ENCODE measurements around the gene TNS4.

The TNS4 gene

DNA sequence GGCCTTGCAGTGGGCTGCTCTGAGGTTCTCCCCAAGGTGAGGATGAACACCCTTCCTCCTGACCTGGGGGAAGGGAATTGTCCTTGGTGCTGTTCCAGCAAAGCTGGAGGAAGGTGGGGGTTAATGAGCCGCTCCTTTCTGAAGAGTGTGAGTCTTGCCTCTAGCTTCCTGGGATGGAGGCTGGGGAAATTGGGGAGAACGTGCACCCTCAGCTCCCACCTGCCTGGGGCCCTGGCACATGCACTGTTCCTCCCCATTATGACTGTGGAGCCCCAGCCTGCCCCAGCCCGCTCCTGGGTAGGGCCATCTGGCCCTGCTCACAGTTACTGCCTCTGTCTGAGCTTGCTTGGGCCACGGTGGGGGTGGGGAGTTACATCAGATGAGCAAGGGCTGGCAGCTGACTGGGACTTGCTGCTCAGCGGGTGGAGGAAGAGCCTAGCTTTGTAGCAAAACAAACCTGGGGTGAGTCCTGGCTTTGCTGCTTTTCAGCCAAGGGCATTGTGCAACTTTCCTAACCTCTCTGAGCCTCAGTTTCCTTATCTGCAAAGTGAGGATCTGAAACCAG lies 11.1 kb downstream of the TNS4 start:
- peak; percentile 54 for DNase-seq

DNA sequence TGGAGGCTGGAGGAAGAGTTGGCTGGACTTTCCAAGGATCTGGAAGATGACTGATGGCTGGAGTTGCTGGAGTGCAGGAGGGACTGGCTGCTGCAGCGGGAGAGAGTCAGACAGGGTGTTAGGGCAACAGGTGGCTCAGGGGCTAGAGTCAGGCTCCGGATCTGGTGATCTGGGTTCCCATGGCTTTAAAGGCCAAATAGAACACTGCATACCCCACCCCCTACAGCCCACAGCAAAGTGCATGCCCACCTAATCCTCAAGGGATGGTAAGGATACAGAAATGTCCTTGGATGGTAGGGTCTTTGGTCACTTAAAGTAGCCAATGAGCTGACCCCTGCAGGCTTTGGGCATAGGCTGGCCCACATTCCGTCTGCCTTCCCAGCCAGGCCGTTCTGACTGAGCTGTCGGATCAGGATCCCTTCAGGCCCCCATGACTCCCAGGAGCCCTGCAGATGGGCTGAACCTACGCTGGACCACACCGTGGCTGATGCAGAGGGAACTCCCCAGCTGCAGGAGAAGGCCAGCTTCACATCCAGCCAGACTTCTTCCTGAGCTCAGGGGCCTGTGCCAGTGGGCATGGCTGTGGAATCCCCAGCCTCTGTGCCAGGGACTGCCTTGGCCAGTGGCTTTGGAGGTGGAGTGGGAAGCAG lies 13.9 kb downstream of the TNS4 start:
- no peak for DNase-seq

DNA sequence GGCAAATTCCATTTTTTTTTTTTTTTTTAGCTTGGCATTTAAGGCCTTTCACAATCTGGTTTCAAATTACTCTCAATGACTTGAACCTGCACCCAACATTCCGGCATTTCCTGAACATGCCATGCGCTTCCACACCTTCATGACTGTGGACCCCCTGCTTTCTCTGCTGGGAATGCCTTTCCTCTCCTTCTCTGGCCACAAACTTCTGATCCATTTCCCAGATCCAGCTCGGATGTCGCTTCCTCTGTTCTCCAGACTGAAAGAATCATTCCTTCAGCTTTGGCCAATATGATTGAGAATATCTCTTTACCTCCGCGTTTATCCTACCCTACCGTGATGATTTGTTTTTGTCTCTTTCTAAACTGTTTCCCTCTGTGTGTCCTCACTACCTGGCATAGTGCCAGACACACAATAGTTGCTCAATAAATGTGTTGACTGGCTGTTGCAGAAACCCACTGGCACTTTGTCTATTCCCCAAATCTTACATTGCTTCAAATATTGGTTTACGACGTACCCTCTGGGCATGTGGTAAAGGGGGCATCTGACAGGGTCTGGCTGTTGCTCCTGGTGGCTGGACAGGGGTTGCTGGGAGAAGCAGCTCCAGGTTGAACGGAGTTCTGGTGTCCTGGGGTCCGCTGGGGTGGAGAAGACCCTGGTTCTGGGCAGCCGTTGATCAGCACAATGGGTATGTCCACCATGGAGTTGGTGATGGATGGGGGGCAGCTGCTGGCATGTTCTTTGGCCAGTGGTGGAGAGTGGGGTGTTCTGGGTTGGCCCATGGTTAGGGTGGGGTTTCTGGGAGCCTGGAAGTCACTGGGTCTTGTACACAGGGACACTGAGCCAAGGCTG lies 14.7 kb downstream of the TNS4 start:
- no peak for DNase-seq

DNA sequence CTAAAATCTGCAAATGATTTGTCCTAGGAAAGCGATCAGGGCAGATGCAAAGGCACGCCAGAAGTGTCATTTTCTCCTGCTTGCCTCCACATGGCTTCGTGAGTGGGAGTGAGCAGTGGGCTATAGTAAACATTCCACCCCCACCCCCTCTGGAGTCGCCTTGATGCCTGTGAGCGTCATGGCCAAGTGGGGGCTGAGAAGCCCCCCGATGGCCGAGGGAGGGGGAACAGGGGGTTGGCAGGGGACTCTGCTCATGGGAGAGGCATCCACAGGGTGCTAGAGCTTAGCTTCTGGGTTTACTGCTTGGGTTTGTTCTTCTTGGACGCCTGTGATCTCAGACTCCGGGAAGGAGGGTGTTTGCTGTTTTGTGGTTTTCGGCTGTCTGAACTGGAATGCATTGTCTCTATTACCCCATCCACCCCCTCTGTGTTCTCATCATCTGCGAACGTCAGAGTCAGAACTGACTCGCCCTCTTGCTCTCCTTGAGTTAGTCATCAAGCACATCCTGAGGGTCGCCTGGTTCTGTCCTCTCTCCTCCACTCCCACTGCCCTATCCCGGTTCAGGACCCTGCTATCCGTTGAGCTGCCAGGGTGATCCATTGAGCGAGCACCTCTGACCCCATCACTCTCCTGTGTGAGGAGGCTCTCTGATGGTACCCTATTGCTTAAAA lies 15.4 kb downstream of the TNS4 start:
- DNase-seq, result no peak

DNA sequence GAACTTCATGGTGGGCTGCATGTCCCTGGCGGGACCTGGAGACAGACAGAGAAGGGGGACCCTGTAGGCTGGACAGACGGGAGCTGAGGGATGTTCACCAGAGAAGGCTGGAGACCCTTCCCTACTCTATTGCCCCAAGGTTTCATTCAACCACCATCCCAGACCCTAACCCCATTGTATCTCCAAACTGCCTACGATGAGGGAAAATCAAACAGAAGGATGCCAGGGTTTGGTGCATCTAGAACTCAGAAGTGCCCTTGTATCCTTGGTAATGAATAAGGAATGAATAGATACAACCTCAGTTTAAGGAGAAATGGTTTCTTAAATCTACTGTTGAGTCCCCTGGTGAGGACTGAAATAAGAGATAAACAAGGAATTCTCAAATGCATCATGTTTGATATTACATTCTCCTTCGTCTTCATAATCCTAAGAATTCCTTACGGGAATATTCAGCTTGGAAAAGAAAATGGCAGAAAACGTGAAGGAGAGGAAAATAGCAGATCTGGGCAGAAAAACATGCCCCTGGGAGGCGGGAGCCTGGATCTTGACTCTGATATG lies 16.4 kb downstream of the TNS4 start:
- no peak for DNase-seq

DNA sequence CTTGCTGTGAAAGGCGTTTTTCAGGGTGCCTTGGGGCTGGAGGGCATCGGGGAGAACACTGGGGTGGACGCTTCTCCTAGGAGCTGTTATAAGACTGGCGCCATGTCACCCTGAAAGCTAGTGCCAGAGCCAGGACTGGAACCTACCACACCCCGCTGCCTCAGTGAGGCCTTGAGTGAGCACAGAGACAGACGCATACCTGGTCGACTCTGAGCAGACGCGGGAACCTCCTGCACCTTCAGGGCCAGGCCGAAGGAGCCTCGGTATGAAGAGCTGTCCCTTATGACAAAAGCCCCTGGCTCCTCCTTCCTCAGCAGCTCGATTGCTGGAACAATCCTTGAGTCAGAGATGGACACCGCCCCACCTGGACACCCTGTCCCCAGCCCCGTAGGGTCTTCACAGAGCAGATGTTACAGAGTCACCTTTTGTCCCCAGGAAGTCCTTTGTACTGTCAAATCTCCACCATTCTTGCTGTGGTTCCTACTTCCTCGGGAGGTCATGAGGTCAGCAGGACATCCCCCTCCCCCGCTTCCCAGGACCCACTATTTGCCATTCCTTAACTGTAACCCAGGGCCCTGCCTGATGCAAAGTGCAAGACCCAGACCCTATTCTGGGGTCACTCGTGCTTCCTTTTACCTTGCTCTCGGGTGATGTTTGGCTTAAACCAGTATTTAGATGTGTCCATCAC lies 17.0 kb downstream of the TNS4 start:
- DNase-seq, result no peak

DNA sequence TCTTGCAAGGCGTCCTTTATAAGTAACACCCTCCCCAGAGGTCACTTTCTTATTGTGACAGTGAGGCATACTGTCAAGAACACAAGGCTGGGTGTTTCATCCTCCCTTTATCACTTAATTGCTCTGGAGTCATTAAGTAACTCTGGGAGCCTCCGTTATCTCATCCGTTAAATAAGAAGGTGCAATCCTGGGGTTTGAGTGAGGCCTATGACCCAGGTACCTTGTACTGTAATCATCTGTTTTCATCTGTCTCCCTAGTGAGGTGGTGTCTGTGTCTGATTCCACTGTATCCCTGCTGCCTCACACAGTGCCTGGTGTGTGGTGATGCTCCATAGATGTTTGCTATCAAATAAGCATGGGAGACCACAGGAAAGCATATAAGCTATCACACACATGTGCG lies 17.7 kb downstream of the TNS4 start:
- DNase-seq, result no peak

DNA sequence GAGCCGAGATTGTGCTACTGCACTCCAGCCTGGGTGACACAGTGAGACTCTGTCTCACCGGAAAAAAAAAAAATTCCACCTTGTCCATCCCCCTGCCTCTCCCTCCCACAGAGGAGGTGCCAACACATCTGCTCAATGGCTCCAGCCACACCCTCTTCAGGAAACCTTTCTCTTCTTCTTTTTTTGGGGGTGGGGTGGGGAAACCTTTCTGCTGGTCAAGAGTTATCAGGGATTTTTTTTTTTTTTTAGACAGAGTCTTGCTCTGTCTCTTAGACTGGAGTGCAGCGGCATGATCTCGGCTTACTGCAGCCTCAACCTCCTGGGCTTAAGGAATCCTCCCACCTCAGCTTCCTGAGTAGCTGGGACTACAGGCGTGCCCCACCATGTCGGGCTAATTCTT lies 18.7 kb downstream of the TNS4 start:
- no peak for DNase-seq

DNA sequence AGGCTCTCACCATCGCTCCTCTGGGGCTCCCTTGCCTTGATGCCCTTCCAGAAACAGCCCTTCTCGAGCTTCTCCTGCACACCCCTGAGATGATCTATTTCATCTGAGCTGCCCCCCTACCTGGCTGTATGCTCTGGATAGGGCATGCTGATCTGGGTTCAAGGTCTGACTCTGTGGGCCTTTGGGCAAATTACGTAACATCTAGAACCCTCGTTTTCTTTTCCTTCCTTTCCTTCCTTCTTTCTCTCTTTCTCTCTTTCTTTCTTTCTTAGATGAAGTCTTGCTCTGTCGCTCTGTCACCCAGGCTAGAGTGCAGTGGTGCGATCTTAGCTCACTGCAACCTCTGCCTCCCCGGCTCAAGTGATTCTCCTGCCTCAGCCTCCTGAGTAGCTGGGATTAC lies 20.3 kb downstream of the TNS4 start:
- DNase-seq, result no peak

DNA sequence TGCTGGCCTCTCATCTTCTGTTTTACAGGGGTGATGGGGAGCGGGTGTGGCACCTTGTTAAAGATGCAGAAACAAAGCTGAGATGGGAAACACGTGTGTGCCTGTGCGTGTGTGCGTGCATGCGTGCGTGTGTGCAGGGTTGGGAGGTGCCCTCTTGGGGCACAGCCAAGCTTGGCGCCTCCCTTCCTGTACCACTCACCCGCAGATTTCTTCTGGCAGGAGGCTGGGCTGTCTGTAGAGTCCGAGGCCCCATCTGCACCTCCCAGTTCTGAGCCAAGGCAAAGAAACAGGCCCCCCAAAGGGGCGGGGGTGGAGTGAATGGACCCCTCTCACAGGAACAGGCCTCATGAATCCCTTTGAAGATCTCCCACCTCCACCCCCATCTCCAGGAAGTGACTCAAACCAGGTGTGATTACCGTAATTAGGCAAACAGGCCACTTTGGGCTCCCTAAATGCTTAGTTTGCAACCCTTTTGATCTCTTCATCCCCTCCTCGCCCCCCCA lies 20.9 kb downstream of the TNS4 start:
- no peak for DNase-seq

DNA sequence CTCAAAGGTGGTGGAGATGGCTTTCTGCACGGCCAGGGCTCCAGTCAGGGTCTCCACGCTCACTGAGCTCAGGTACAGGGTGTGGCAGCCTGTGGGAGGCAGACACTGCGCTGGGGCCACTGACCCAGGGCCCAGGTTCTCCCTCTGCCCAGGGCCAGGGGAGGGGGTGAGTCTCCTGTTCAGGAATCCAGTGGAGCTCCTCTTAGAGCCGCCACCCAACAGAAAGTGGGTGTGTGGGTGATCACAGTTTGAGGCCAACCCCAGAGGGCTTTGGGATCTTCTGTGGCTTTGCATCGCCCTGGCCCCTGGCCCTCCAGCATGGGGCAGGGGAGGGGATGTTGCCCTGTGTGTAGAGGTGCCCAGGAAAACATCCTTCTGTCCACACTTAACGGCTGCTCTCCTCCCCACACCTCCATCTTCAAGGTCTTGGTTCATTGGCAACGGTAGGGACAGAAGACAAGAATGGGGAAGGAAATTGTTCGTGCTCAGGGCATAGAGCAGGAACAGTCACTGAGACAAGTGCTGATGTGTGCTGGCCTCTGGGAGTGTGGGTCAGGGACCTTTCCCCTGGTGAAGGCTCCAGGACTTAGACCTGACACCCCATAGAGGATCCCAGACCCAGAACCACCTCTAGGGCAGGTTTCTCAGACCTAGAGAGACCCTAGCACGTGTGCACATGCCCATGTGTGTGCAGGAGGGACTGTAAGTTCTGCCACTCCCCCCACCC lies 21.5 kb downstream of the TNS4 start:
- no peak for DNase-seq

DNA sequence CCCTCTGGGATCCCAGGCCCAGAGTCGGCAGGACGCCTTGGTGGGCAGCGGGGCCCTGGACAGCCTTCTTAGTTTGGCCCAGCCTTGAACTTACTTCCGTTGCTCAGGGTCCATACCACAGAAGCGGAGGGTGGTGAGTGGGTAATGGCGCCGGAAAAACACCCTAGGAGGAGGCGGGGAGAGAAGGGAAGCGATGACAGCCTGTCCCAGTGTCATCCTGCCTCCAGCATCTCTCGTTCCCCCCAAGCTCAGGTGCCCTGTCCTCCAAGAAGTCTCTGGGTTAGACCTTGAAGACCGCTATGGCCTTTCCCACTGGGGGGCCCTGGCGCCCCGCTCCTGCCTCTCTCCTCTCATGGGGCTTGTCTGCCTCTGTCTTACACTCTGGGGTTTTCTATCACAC lies 22.9 kb downstream of the TNS4 start:
- DNase-seq, result no peak

DNA sequence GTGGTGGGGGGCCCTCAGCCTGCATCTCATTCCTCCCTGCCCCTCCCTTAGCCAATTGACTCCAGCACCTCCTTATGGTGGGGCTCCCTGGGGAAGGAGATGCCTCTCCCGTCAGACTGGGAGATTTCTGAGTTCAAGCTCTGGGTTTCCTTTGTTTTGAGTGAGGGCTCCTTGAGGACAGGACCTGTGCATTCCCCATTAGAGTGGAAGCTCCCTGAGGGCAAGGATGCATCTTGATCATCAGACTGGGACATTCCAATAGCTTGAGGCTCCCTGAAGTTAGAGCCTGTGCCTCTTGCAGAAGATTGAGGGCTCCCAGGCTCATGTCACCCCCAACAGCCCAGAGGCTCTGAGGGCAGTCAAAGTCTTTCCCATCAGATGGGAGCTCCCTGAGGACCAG lies 23.6 kb downstream of the TNS4 start:
- DNase-seq, result no peak

DNA sequence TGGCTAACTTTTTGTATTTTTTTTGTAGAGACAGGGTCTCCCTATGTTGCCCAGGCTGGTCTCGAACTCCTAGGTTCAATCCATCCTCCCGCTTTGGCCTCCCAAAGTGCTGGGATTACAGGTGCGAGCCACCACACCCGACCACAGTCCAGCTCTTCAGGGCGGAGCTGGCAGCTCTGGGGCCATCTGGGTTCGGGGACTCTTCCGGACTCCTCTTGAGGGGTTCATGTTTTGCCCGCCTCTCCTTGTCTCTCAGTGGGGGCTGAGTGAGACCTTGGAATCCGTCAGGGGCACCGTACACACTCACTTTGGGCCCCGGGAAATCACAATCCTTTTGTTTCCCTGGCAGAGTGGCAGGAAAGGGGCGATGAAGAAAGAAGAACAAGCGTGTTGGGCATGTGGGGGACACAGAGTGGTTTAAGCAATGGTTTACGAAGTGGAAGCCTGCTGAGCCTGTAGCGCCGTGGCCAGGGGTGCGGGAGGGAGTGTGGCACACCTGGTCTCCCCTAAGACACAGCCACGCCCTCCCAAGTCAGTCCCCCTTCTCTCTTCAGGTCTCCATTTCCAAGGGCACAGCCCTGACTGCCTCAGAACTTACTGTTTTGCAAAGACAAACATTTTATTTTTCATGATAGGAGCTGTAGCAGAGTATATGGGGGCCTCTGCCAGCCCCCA lies 26.1 kb downstream of the TNS4 start:
- DNase-seq, result no peak

DNA sequence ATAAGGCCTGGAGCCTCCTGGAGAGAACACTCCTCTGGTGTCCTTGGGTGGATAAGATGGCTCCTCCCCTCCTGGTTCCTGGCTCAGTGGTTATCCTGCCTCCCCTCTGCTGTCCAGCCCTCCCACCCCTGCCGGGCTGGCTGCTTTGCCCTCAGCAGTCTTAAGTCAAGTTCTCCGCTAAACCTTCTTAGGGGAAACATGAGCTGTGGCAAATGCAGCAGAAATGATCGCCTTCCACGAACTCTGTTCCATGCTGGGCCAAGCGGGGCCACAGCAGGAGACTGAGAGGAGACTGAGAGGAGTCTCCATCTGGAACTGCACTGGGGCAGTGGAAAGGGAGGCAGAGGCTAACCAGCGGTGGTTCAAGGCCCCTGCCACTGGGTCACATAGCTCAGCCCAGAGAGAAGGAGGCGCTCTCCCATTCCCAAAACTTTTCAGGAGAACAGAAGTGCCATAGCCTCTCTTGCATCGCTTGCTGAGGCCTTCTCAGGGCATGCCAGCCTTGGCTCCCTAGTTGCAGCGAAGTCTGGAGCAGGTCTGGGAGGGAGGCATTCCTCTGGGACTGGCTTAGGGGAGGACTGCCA lies 26.9 kb downstream of the TNS4 start:
- DNase-seq, result no peak

DNA sequence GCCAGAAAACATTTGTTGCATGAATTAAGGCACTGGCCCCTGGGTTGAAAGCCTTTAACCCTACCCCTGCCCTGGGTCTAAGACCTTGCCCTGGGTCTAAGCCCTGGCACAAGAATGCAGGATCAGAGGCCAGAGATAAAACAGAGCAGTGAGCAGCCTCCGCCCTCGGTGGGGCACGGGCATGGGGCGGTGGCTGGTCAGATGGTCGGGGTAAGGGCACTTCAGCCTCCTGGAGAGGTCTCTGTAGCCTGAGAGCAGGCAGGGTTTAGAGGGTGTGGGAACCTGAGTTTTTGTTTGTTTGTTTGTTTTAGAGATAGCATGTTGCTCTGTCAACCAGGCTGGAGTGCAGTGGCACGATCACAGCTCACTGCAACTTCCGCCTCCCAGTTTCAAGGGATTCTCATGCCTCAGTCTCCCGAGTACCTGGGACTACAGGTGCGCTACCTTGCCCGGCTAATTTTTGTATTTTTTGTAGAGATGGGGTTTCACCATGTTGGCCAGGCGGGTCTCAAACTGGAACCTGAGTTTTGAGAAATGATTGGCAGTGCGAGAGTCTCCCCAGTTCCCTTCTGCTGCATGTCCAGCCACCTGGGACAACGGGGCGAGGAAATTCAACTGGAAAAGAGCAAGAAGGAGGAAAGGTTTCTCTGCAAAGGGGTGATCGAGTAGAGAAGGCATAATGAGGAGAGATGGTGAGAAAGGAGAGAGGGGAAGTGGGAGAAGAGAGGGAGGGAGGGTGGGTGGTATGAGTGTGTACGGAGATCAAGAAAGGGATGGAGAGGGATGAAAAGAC lies 27.7 kb downstream of the TNS4 start:
- no peak for DNase-seq

DNA sequence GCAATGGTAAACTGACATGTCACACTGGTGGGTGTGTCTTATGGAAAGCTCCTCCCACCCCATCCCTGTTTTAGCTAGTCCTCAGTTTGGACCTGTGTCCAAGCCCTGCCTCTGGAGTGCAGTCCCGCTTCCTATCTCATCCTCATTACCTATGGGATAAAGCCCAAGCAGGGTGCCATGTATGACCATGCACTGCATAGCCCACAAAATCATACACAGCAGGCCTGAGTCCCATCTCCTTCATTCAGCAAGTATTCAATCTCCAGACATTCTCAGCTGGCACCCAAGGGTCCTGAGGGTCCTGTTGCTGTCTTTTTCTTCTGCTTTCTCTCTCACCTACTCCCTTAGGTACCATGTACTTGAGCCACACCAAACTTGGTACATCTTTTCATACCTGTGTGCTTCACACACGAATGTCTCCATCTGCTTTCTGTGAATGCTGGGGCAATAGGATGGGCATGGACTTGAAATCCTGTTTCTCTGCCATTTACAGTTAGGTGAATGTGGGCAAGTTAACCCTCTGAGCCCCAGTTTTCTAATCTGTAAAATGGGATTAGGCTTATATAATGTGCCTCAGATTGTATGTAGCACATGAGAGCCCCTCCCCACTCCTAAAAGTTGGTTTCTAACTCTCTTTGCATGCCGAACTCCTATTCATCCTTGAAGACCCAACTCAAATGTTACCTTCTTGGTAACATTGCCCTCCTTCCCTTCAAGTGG lies 28.5 kb downstream of the TNS4 start:
- DNase-seq, result no peak

DNA sequence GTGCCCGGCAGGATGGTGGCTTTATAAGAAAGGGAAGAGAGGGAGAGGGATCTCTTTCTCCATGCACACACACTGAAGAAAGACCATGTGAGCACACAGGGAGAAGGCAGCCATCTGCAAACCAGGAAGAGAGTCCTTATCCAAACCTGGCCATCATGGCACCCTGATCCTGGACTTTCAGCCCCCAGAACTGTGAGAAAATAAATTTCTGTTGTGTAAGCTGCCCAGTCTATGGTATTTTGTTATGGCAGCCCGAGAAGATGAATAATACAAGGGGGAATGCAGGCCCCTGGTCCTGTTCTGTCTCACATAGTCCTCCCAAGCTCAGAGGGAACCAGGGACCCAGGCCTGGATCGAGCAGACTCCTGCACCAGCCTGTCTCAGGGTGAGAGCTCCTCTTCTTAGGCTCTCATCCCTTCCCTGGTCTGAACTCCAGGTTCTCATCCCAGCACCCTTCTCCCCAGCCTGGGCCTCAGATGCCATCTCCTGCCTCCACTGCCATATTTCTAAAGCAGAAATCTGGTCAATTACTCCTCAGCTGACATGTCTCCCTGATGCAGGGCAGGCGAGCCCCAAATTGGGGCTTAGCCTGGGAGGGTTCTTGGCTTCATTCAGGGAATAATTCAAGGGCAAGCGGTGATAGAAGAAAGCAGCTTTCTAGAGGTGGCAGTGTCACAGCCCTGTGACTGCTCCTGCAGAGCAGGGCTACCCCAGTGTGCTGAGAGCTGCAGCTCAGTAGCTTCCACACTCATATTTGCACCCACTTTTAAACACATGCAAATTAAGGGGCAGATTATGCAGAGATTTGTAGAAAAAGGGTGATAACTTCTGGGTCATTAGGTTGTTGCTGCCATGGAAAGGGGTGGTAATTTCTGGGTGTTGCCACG lies 29.3 kb downstream of the TNS4 start:
- no peak for DNase-seq
